NCI-H1436 (cell line): Measurements from ENCODE around the gene SLC8A1.
"Not testable (repeated sequence)": the region's sequence is repeated elsewhere in the genome, so short reads cannot be mapped to it uniquely, and the experiment has no call there.

ENCODE experiments used
- DNase-seq: peaks from one replicate; lab custom pipeline; 2025; lab: John Stamatoyannopoulos, UW

Gene SLC8A1

GRCh38 chr2:40108851-40109250 lies 343.0 kb downstream of the SLC8A1 start:
- DNase-seq, result no peak

GRCh38 chr2:40106061-40106460 lies 345.8 kb downstream of the SLC8A1 start:
- DNase-seq, result no peak

- DNase-seq, result no peak
These were observed 346.3 kb downstream of the SLC8A1 start for GRCh38 chr2:40105593-40105992.

DNA sequence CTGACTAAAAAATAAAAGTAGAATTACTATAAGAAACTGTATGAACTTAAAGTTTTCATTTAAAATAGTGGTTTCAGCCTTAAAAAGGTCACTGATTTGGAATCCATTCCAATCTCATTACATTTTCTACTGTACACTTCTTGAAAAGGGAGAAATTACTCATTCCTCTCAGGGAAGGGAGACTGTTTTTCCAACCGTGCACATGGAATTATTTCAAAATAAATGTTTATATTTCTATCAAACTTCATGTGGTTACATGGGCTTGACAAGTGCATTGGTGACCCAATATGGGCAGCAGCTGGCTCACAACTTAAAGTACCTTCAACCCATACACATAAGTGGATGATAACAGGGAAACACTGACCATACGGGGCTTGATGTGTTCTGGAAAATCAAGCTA lies 348.3 kb downstream of the SLC8A1 start:
- no peak for DNase-seq

DNA sequence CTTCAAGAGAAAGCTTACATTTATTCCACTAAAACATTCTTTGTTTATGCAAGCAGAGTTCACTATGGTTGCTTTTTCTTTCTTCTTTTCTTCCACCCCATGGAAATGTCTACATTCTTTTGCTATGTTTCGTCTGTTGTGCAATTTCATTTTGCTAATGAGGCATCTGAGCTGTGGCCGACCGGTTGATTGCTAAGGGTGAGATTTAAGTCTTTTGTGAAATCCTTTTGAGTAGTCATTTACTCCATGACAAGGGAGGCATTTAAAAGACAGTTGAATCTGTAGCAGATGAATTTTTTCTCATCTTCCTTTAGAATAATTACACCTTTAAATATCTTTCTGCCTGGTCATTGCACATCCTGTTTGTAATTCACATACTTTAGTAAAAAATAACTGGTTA lies 348.7 kb downstream of the SLC8A1 start:
- no peak for DNase-seq

DNA sequence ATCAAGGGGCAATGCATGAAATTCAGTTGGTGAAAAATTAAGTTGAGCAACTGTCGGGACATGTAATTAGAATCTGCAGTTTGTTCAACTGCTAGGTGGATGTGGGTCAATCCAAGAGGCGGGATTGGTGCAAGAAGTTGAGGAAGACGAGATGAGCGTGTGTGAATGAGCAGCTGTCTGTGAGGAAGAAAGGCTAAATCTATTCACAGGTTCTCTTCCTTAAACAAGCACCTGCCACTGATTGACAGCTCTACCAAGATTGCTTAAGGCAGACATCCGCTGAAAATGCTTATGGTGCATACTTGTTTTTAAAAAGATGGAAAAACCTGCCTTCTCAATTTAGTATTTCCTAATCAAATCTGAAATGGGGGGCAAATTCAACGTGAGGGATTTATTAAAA lies 349.4 kb downstream of the SLC8A1 start:
- no peak for DNase-seq

GRCh38 chr2:40101131-40101575 lies 350.7 kb downstream of the SLC8A1 start:
- peak; percentile 50 for DNase-seq

DNA sequence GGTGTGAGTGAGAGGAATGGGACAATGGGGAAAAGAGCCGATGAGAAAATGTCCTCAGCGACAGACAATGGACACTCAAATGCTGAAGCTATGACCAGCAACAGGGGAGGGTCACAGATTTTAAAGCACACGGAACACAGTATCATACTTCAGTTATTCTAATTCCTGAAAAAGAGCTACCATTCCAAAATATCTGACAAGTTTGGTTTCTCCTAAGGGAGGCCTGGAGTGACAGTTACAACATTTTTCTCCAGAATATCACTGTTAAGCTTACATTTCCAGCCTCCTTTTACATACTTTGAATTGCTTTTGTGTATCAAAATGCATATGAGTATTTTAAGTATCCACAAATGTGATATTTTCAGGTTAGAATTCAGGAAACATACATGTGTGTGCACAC lies 351.2 kb downstream of the SLC8A1 start:
- DNase-seq, result no peak

DNA sequence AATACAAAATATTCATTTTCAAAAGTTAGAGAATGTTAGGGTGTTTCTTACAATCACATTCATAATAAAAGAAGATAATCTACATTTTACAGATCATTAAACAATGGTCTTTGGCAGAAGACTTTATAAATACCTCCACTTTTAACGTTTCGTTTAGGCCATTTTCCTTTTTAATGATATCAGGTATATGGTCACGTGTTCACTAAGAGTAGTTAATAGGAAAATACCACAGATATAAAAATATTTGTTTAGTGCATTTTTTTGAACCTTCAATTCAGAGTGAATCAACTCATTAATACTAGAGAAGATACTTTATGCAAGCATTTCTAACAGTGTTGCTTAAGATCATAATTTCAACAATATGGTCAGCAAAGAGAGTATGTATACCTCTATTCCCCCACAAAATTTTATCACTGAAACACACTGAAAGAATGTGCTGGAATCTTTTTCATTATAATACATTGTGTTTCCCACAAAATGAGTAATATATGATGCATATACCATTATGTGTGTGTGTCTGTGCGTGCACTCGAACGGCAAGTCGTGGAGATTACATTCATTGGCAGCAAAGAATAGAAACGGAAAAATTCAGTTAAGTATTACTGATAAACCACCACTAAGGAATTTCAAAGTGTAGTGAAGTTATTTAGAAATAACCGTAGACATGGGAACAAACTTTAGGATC lies 353.0 kb downstream of the SLC8A1 start:
- DNase-seq, result no peak

DNA sequence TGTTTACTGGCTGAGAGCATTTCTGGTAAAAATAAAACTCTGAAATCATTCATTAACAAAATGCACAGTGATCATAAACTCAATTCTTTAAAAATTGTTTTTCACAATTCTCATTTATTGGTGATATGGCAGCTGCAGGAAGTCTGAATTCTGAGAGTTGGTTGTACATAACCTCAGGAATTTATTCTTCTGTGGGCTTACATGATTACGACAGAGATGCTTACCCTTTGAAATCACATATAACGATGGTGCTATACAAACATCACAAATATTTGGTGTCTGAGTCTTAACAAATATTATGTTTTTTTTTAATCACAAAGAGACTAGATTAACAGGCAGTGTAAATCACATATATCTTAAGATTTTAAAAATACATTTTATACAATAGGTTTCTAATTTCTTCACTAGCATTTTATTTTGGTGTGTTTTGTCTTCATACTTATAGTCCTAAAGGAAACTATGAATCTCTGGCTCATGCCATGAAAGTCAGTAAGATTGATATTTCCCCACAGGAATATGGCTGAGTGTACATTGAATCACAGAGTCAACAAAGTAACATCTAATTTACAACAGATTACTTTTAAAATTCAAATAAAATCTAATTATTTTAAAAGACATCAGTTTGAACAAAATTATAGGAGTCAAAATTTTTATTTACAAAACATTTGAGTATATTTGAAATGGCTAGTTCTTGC lies 354.1 kb downstream of the SLC8A1 start:
- no peak for DNase-seq

DNA sequence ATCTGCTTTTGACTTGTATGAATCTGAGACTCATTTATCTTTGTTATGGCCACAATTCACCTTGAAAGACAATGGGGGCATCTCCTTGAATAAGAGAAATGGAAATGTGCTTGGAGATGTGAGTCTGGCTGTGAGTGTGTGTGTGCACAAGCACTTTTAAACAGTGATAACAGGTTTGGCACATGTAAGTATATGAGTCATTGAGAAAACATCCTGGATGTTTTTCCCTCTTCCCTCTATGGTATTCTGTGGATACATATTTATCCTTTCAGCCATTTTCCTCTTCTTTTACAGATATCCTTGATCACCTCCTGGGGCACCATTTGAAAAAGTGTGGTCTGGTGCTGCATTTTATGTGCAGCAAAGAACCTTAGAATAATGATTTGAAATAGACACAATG lies 355.5 kb downstream of the SLC8A1 start:
- DNase-seq, result no peak

DNA sequence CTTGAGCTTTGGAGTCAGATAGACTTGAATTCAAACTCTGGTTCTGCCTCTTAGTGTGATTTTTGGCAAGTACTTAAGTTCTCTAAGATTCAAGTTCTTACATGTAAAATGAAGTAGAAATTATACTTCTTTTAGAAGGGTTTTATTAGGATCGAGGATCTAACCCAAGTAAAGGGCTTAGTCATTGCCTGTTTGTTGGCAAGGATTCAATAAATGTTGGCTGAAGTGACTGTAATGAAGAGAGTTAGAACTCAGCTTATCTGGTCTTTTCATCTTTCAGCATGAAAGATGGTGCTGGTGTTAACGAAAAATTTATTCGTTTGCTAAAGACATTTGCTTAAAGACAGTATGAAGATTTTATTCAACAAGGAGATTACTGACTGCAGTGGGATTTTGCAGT lies 356.9 kb downstream of the SLC8A1 start:
- DNase-seq, result no peak

DNA sequence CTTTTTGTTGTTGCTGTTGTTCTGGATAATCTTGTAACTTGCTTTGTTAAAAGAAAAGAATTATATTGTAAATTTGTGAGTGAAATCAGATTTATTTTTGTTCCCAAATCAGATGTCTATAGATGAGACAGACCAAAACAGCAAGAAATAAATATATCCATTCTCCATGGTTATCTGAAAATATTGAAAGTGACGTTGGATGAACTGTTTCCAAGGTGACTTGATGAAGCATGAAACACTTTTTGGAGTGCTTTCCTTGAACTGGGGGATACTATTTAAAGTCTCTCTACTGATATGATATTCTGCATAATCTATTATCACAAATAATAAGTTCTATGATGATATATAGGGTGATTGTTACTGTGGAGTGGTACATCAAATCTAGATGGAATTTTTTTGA lies 357.4 kb downstream of the SLC8A1 start:
- no peak for DNase-seq

GRCh38 chr2:40093021-40093675 lies 358.7 kb downstream of the SLC8A1 start:
- no peak for DNase-seq

DNA sequence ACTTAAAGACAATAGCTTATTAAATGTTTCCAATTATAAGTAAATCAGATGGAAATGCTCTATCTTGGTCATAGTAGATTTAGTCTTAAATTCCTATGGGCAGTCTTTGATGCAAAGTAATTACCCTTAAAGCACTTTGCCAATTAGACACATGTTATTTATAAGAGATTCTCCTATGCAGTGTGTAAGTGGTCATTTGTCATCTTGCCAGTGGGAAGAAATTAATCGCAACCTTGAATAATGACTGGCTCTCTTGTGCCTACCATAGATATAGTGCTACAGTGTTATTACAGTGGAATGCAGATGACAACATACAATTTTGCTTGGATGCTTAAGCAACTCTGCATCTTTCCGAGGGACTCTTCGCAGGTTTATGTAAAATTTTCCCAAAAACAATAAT lies 361.8 kb downstream of the SLC8A1 start:
- no peak for DNase-seq

DNA sequence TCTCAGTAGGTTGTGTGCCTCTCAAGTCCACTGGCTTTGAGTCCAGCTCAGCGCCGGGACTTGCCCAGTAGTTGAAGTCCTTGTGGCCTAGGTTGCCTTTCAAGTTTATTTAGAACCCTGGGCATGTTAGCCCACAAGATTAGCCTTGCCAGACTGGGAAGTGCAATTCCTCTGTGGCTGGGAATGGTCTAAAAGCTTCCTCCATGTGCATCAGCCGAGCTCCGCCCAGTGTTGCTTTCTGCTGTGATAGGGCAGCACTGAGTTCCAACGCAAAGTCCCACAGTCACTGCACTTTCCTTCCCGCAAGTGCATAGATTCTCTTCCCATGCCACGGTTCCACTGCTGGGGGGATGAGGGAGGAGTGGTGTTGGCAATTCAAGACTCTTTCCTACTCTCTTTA lies 364.0 kb downstream of the SLC8A1 start:
- no peak for DNase-seq

GRCh38 chr2:40087434-40087833 lies 364.5 kb downstream of the SLC8A1 start:
- no peak for DNase-seq

DNA sequence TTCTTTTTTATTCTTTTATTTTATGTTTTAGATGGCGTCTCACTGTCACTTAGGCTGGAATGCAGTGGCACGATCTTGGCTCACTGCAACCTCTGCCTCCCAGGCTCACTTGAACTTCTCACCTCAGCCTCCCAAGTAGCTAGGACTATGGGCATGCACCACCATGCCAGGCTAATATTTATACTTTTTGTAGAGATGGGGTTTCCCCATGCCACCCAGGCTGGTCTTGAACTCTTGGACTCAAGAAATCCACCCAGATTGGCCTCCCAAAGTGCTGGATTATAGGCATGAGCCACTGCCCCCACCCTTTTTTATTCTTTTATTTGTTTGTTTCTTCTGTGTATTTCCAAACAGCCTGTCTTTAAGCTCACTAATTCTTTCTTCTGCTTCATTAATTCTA lies 366.1 kb downstream of the SLC8A1 start:
- DNase-seq, result no peak

DNA sequence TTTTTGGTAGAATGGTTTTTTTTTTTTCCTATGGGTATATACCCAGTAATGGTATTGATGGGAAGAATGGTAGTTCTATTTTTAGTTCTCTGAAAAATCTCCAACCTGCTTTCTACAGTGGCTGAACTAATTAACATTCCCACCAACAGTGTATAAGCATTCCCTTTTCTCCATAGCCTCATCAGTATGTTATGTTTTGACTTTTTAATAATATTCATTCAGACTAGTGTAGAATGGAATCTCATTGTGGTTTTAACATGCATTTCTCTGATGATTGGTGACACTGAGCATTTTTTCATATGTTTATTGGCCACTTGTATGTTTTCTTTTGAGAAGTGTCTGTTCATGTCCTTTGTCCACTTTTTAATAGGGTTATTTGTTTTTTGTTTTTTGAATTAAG lies 378.6 kb downstream of the SLC8A1 start:
- DNase-seq, result not testable (repeated sequence)

GRCh38 chr2:40072442-40073232 lies 379.3 kb downstream of the SLC8A1 start:
- DNase-seq, result no peak

GRCh38 chr2:40062381-40062780 lies 389.5 kb downstream of the SLC8A1 start:
- peak; percentile 10 for DNase-seq

DNA sequence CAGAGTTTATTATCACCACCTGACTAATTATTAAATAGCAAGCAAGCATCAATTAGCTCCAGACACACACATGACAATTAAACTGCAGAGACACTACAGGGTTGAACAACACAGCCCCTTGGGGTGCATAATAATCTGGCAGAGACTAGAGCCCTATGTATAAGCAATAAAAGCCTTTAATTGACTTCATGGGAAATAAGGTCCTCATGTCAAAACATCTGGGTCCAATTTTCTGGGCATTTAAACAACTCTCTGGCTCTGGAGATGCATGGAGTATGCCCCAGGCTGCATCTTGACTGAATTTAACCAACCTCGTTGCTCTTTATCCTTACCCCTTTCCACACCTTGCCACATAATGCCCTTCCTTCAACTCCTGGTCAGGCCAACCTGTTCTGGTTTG lies 402.1 kb downstream of the SLC8A1 start:
- peak; percentile 1 for DNase-seq

DNA sequence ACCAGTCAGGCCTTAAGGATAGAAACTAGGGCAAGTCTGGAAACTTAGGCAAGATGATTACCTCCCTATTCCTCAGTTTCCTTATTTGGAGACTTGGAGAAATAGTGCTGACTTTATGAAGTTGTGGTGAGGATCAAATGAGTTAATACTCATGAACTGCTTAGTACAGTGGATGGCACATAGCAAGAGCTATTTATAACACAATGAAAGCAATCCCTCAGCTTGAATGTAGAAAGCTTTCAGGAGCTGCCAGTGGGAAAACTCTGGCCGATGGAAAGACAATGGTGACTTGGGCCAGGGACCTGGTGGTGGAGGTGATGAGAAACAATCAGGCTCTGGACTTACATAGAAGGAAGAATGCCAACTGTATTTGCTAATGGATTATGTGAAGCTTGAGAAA lies 403.4 kb downstream of the SLC8A1 start:
- DNase-seq, result no peak
